ENCODE measurements around the gene BRS3.
"Not testable (repeated sequence)": the region's sequence is repeated elsewhere in the genome, so short reads cannot be mapped to it uniquely, and the experiment has no call there.

Gene BRS3

DNA sequence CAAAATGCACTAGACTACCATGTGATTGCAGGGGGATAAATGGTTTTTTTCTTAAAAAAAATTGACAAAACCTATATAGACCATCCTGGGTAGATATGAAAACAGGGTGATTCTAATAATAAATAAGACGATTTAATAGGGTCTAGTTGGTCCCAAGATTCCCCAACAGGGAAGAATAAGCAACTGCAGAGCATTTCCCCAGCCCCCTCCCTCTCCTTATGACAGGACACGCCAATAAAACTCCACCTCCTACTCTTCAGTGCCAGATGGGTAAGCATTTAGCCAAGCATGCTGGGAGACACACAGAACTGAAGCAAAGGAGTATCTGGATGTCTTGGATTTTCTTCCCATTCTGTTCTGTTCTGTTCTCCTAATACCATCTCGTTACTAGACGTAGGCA is at the start of gene BRS3:
Gene BRS3 (plus strand): TSS at position 301 of the 400 bp plus-strand sequence. CDS start 168 bp downstream, outside the sequence.
- no peak for DNase-seq

DNA sequence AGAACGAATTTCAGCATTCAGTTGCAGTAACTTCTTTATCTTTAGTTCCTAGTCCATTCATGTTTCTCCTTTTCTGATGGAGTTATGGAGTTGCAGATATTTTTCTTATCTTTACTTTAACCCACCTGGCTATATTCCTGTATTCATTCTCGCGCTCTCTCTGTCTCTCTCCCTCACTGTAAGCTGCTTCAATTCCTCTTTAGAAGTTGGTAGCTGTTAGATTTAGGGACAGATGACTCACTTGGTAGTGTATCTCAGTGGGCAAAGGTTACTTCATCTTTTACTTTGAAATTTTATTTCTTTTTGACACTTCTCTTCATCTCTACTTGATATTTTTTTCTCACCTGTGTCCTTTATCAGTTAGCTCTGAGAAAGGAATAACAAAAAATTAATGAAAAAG is 49.6 kb upstream of the BRS3 start:
- DNase-seq: no peak

- DNase-seq: not testable (repeated sequence)
These were observed 42.1 kb upstream of the BRS3 start for GRCh38 chrX:136445674-136446073.

- no peak for DNase-seq
These were observed 41.5 kb upstream of the BRS3 start for GRCh38 chrX:136446208-136446607.

- no peak for DNase-seq
These were observed 40.4 kb upstream of the BRS3 start for GRCh38 chrX:136447308-136447707.

GRCh38 chrX:136447968-136448367 is 39.8 kb upstream of the BRS3 start:
- no peak for DNase-seq

DNA sequence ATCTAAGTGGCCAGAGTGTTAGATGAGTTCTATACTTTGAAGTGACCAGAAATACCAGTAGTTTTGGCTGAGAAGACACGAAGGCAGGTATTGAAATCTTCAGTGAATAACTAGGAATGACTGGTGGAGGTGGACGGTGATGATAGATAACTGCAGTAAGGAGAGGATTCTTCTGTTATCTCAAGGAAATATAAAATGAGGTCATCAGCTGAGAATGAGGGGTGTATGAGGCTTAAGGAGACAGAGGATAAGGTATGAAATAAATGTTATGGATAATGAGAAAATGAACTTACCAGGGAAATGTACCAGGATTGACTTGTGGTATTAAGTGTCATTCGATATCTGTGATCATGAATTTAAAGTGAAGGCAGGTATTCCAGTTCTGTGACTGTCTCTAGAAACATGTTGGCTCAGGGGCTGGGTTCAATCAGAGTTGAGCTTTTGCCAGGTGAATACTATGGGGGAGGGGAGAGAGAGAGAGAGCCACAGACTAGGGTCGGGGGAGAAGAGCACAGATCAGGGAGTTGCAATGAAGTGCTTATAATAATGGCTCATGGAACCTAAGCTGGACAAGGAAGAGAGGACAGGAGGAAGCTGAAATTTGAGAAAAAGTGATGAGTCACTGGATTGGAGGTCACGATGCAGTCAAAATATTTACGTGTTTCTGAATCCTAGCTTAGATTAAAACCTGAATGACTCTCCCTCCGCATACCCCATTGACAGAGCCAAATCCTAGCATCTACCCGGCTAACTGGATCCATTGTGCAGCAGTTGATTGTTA is 37.5 kb upstream of the BRS3 start:
- no peak for DNase-seq

GRCh38 chrX:136452614-136453013 is 35.1 kb upstream of the BRS3 start:
- DNase-seq: no peak

DNA sequence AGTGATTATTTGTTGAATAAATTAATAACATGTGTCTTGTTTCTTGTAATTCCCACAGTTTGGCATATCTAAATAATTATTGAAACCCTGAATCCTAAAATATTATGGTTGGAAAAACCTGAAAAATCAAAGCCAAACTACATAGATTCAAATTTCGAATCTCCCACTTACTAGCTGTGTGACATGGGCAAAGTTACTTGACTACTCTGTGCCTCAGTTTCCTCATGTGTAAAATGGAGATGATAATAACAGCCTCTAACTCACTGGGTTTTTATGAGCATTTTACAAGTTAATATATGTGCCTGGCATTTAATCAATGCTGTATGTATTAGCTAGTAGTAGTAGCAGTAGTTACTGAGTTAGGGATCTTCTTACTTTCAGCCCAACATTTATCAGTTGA is 34.6 kb upstream of the BRS3 start:
- DNase-seq: no peak

GRCh38 chrX:136453771-136454170 is 34.0 kb upstream of the BRS3 start:
- DNase-seq: no peak

DNA sequence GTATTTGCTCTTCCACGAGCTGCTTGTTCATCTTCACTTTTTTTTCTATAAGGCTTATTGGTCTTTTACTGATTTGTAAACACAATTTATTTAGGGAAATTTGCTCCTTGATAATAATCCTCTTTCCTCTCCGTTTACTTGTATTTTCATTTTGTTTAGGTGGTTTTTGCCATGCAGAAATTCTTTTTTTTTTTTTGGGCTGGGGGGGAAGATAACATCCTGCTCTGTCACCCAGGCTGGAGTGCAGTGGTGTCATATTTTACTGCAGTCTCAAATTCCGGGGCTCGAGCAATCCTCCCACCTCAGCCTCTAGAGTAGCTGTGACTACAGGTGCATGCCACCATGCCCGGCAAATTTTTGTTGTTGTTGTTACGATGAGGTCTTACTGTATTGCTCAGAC is 31.6 kb upstream of the BRS3 start:
- no peak for DNase-seq

DNA sequence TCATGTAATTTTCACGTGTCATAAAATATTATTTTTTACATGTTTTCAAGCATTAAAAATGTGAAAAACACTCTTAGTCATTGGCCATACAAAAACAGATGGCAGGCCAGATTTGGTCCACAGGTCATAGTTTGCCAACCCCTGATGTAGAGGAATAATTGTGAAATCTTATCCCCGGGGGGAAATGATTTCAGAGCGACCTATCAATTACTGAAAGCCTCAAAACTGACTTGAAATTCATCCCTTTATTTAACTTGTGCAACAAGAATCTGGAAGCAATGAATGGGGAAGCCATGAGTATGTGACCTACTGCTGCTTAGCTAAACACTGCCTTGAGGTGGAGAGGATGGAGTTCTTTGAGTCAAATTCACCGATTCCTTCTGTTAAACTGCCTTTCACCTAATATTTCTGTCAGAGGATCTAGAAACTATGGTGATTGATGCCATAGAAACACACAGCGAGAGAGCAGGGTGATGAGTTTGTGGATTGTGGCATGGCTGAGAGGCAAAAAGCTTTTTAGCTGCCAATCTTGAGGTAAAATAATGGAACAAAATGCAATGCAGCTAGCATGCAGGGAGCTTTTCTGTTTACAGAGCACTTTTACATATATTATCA is 30.3 kb upstream of the BRS3 start:
- DNase-seq: no peak

DNA sequence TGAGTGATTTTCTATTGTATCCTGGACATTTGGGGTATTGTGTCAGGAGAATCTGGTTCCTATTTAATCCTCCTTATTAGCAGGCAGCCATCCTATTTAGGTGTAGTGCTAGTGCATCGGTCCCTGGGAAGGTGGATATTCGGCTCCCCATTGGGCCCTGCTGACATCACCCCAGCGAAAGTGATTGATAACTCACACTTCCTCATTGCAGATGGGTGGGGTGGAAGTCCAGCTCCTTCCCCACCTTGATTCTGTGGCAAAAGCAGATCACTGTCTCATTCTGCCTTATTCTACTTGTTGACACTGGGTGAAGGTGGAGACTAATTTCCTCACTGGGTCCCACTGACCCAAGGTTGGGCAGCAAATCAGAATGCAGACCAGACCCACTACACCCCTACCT is 23.2 kb upstream of the BRS3 start:
- DNase-seq: no peak

DNA sequence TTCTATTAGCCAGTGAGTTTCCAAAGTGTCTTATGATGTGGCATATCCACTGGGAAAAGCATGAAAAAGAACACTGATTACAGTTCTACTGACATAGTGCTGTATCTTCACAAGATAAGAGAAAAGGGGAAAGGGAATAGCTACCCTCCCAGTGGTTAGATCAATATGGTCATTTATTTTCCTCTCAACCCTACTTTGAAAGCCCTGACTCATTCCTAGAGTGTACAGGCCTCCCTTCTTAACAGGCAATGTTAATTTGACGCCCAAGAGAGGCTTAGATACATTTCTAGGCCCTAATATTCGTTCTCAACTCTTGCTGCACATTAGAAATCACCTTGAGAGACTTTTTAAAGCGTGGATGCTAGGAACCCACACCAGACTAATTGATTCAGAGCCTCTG is 20.4 kb upstream of the BRS3 start:
- no peak for DNase-seq

DNA sequence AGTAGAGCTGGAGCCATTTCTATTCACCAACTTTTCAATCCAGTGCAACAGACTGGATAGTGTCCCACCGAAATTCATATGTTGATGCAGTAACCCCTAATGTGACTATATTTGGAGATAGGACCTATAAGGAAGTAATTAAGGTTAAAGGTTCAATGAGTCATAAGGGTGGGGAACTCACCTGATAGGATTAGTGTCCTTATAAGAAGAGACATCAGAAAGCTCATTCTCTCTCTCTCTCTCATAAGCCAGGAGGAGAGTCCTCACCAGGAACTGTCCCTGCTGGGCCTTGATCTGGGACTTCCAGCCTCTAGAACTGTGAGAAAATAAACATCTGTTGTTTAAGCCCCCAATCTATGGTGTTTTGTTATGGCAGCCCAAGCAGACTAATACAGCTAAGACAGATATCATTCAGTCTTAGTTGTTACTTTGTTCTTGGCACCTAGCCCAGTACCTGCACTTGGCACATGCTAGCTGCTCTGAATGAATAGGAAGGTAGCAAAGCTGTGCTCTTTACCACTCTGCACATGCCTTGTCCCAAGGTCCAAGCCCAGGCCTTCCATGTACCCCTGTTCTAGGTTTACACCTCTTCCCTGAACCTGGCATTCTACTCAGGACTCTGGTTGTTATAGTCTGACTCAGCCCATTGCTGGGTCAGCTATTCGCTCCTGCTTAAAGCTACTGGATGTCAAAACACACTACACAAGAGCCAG is 19.2 kb upstream of the BRS3 start:
- DNase-seq: no peak

DNA sequence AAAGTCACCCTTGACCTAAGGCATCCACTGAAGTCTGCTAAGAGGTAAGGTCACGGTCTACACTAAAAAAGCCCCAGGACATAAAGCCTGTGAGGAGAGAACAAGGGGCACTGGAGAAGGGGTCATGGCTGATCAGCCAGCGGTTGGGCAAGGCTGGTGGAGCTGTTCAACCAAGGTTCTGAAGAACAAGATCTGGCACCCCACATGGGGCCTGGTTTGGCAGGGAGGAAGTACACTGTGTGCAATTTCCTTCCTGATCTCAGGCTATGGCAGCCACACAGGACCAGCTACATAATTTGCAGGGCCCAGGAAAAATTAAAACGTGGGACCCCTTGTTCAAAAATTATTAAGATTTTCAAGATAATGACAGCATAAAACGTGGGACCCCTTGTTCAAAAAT is 14.1 kb upstream of the BRS3 start:
- DNase-seq: no peak

GRCh38 chrX:136475236-136475635 is 12.5 kb upstream of the BRS3 start:
- DNase-seq: no peak

DNA sequence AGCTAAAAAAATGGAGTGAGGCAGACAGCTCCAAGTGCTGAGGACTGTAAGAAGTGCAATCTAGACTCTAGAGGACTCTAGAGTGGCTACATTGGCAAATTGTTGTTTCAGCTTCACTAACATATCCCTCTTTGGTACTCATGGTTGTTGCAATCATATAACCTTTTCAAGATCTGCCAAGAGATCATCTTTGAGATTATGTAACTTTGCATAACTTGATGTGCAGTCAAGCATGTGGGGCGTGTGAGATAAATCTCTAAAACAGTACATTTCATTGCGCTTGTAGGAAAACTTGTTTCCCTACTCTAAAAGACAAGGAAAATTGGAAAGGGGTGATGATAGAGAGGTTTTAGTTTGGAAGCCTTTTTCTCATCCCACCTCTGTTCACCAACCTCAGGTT is 11.2 kb upstream of the BRS3 start:
- no peak for DNase-seq

DNA sequence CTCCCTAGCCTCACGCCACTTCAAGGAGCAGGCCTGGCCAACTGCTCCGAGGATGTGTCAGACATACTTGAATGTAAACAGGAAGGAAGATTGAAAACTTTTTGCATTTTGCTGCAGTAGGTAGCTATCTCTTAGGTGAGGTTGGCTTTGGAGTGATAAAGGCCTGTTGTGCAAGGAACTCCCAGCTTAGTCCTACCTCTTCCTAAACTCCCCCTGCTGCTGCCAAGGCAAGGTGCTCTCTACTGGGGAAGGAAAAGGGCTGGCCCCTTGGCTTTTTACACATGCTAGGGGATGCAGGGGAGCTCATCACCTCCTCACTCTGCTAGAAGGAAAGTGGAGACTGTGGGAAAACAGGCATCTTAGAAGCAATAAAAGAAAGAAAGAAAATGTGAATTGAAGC is 10.7 kb upstream of the BRS3 start:
- DNase-seq: no peak

DNA sequence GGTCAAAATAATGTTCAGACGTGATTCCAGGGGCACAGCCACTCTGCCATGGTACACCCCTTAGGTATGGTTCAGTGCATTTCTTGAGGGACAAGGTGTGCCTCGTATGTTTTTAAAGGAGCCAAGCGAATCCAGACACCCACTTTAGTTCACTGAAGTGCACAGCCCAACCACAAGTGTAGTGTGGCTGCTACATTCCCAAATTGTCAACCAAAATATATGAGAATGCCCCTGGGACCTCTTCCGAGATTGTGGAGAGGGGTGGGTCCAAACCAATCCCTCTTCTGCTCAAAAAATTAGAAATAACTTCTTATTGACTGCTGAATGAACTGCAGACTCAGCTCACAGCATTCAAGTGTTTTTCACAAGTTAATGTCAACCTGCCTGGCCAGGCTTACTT is 7.4 kb upstream of the BRS3 start:
- no peak for DNase-seq

DNA sequence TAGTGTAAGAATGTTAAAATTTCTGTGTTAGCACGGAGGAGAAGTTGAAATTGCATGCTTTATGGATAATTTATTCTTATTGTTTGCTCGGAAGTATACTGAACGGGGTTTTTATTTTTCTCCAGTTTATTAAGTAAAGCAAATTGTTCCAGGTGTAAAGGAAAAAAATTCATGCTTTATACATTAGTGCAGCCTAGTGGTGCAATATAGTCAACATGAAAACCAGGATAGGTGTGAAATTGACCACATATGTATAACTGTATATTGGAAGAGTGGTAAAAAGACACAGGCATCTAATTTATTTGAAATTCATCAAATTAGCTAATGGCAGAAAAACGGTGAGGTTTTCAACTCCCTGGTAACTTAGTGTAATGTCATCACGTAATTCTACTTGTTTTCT is 959 bp downstream of the BRS3 start:
- no peak for DNase-seq

DNA sequence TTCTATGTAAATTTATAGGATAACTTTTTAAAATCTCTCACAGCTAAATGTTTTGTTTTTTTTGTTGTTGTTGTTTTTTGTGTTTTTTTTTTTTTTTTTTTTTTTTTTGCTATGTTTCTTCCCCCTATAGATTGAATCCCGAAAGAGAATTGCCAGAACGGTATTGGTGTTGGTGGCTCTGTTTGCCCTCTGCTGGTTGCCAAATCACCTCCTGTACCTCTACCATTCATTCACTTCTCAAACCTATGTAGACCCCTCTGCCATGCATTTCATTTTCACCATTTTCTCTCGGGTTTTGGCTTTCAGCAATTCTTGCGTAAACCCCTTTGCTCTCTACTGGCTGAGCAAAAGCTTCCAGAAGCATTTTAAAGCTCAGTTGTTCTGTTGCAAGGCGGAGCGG is 4.1 kb downstream of the BRS3 start:
- DNase-seq: no peak

DNA sequence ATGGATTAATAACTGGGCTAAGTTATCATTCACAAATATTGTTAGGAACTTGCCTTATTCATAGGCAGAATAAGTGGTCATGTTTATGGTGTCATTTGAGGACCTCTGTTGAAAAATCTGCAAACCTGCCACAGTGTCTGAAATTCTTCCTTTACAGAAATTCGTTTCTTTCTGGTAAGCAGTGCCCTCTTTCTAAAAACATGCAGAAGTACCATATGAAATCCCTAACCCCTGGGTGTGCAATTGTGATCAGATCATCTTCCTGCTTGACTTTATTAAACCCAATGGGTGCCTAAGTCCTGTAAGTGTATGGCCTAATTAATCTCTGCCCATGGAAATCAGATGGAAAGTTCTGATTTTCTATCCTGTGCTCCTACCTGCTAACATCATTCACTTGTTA is 5.3 kb downstream of the BRS3 start:
- DNase-seq: no peak

DNA sequence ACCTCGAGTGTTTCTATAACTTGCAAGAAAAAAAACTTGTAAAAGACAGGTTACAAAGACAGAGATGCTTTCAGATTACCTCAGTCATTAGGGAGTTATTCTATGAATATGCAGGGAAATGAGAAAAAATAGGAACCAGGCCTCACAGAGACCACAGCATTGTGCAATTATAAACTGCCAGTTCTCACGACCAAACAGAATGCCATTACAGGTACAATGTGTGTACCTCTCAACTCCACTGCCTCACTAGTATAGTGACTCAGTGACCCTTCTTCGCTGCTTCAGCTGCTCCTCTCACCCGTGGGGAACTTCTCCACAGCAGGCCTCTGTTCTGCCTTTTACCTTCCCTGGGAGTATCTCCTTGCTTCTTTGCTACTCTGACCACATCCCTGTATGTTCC is 7.3 kb downstream of the BRS3 start:
- DNase-seq: no peak

Measured in femur (tissue), 1 donor.